Measurements from ENCODE around the gene TSPAN14.

Gene TSPAN14

DNA sequence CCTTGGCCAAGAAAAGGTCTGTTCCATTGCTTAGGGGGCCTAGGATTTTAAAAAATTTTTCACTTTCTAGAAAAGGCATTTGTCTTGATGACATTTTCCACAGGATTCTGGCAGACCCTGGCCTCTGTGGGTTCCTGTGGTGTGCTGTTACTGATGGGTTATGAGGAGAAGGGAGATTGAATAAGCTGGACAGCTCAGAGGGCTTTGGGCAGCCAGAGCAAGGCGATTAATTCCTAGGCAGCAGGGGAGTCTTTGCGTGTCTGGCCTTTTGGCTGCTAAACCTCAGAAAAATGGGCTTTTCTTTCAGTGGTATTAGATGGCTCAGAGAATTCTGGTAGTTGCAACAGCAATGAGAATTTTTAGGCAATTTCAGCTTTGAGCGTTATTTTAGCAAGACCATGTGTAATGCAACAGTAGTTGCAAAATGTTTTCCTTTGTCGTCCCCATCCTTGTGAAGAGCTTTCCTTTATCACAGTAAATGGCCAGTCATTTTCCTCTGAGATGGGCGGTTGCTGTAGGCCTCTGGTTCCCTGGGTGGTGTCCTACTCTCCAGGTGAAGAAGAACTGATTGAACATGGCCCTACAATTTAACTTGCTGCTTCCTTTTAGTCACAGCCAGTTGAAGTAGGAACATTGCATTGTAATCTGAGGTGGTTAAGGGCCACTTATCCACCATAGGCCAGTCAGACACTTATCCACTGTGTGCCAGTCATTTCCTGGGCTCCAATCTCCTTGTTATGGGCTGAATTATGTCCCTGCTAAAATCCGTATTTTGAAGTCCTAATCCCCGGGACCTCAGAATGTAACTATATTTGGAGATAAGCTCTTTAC, 126.7 kb downstream of the TSPAN14 start:
- in situ Hi-C loops (cut with HindIII; ENCODE audit: low sequenced_read_pairs), result no loop called here

DNA sequence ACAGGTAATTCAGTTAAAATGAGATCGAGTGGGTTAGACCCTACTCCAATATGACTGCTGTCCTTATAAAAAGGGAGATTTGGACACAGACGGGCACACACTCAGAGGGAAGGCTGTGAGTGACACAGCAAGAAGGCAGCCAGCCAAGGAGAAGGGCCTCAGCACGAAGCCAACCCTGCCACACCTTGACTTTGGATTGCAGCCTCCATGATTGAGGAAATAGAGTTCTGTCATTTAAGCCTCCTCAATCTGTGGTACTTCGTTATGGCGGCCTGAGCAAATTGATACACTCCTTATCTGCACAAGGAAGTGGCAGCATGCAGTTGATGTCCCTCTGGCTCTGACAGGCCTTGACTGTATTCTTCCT, 127.3 kb downstream of the TSPAN14 start:
- in situ Hi-C loops (cut with HindIII; ENCODE audit: low sequenced_read_pairs), result no loop called here

DNA sequence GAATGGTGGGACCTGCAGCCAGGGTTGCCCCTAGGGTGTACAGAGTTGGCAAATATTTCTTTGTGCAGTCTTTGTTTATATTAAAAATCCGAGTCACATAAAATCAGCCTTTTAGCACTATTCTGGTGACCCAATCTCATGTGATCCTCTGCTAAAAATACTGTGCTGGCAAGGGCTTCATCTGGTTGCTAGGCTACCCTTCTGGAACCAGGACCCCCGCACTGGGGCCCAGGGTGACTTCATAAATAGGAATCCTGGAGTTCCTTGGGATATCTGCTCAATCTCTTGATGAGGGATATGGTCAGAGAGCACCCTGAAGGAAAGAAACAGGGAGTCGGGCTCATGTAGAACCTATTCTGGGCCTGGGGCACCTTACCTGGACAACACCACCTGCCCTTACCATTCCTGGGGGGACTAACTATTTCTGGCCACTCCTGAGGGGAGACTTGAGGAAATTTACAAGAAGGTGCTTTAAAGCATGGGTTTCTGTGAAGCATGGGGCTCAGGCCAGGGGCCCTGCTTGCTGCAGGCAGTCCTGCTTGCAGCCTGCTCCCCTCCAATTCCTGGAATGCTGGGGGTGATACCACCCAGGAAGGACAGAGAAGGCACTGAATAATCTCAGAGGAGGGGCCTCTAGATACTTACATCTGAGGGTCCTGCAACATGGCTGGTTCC, 128.3 kb downstream of the TSPAN14 start:
- in situ Hi-C loops (cut with HindIII; ENCODE audit: low sequenced_read_pairs), result no loop called here
